ENCODE results near the gene MAGI3. TPM values are rescaled to one million over a fixed set of nuclear protein-coding genes. Genes with fewer than 3 reads are reported as not detected.
"Not testable (repeated sequence)": the region's sequence is repeated elsewhere in the genome, so short reads cannot be mapped to it uniquely, and the experiment has no call there.

The MAGI3 gene
- polyA plus RNA-seq, 3 donors: 25.2 to 28.1 (median 26.0) TPM

GRCh38 chr1:113438505-113439276, 48.4 kb downstream of the MAGI3 start:
- DNase-seq (ENCODE audit: low read depth in 3 of 3, low spot score in 2 of 3): no peak

GRCh38 chr1:113439277-113439670, 49.0 kb downstream of the MAGI3 start:
- DNase-seq (ENCODE audit: low read depth in 3 of 3, low spot score in 2 of 3): no peak

GRCh38 chr1:113442131-113442530, 51.8 kb downstream of the MAGI3 start:
- DNase-seq (ENCODE audit: low read depth in 3 of 3, low spot score in 2 of 3): no peak

GRCh38 chr1:113444857-113445256, 54.5 kb downstream of the MAGI3 start:
- no peak for DNase-seq (ENCODE audit: low read depth in 3 of 3, low spot score in 2 of 3)

GRCh38 chr1:113451710-113452109, 61.4 kb downstream of the MAGI3 start:
- DNase-seq (ENCODE audit: low read depth in 3 of 3, low spot score in 2 of 3): no peak

- peak in 1 of 3 donors; percentile 5 for DNase-seq (ENCODE audit: low read depth in 3 of 3, low spot score in 2 of 3)
Observed at GRCh38 chr1:113452921-113453770, 62.8 kb downstream of the MAGI3 start.

- no peak for DNase-seq (ENCODE audit: low read depth in 3 of 3, low spot score in 2 of 3)
Observed at GRCh38 chr1:113453771-113454083, 63.4 kb downstream of the MAGI3 start.

GRCh38 chr1:113455374-113455773, 65.1 kb downstream of the MAGI3 start:
- DNase-seq (ENCODE audit: low read depth in 3 of 3, low spot score in 2 of 3): no peak

GRCh38 chr1:113456967-113457366, 66.7 kb downstream of the MAGI3 start:
- DNase-seq (ENCODE audit: low read depth in 3 of 3, low spot score in 2 of 3): no peak

GRCh38 chr1:113459279-113459678, 69.0 kb downstream of the MAGI3 start:
- DNase-seq (ENCODE audit: low read depth in 3 of 3, low spot score in 2 of 3): no peak

GRCh38 chr1:113467991-113468390, 77.7 kb downstream of the MAGI3 start:
- no peak for DNase-seq (ENCODE audit: low read depth in 3 of 3, low spot score in 2 of 3)

- not testable (repeated sequence) for DNase-seq (ENCODE audit: low read depth in 3 of 3, low spot score in 2 of 3)
Observed at GRCh38 chr1:113478427-113479195, 88.3 kb downstream of the MAGI3 start.

GRCh38 chr1:113479713-113480676, 89.7 kb downstream of the MAGI3 start:
- DNase-seq (ENCODE audit: low read depth in 3 of 3, low spot score in 2 of 3): no peak

GRCh38 chr1:113485131-113485530, 94.8 kb downstream of the MAGI3 start:
- DNase-seq (ENCODE audit: low read depth in 3 of 3, low spot score in 2 of 3): not testable (repeated sequence)

GRCh38 chr1:113488576-113489177, 98.4 kb downstream of the MAGI3 start:
- no peak for DNase-seq (ENCODE audit: low read depth in 3 of 3, low spot score in 2 of 3)

GRCh38 chr1:113490384-113490783, 100.1 kb downstream of the MAGI3 start:
- DNase-seq (ENCODE audit: low read depth in 3 of 3, low spot score in 2 of 3): no peak

- no peak for DNase-seq (ENCODE audit: low read depth in 3 of 3, low spot score in 2 of 3)
Observed at GRCh38 chr1:113493533-113493932, 103.2 kb downstream of the MAGI3 start.

GRCh38 chr1:113505357-113505756, 115.0 kb downstream of the MAGI3 start:
- no peak for DNase-seq (ENCODE audit: low read depth in 3 of 3, low spot score in 2 of 3)

GRCh38 chr1:113507552-113508214, 117.4 kb downstream of the MAGI3 start:
- no peak for DNase-seq (ENCODE audit: low read depth in 3 of 3, low spot score in 2 of 3)

Data from right renal cortex interstitium (tissue), 3 donors.